DOHH2 (cell line): Measurements from ENCODE around the gene RAB5IF.

Experiments used
- CTCF ChIP-seq: fragments of 200-600 bp; sonication (generic); IDR thresholded peaks from one replicate; pipeline ENCODE4 v1.5.1; 2014; ENCODE audit warnings: antibody characterized with exemption, mild to moderate bottlenecking, low read depth, low read length; ENCODE audit not compliant: poor library complexity, severe bottlenecking
- EZH2phosphoT487 ChIP-seq: fragments of 200-600 bp; sonication (generic); IDR thresholded peaks from 2 replicates; pipeline ENCODE4 v1.6.1; 2017; ENCODE audit warnings: borderline replicate concordance, mild to moderate bottlenecking, antibody characterized with exemption, low read length, moderate library complexity, mixed read lengths

- TF ChIP-seq CTCF (no peak), EZH2phosphoT487 (no peak)
Observed at GRCh38 chr20:36579996-36580545, 25.5 kb upstream of the RAB5IF start.
